NCI-H748 treated with DMSO at 0.1 percent for 48 hours (cell line): ENCODE results near the gene SPEN.
"Not testable (repeated sequence)": the region's sequence is repeated elsewhere in the genome, so short reads cannot be mapped to it uniquely, and the experiment has no call there.

ENCODE experiments used
- DNase-seq: peaks from one replicate; lab custom pipeline; 2025; lab: John Stamatoyannopoulos, UW

Gene SPEN, protein sequence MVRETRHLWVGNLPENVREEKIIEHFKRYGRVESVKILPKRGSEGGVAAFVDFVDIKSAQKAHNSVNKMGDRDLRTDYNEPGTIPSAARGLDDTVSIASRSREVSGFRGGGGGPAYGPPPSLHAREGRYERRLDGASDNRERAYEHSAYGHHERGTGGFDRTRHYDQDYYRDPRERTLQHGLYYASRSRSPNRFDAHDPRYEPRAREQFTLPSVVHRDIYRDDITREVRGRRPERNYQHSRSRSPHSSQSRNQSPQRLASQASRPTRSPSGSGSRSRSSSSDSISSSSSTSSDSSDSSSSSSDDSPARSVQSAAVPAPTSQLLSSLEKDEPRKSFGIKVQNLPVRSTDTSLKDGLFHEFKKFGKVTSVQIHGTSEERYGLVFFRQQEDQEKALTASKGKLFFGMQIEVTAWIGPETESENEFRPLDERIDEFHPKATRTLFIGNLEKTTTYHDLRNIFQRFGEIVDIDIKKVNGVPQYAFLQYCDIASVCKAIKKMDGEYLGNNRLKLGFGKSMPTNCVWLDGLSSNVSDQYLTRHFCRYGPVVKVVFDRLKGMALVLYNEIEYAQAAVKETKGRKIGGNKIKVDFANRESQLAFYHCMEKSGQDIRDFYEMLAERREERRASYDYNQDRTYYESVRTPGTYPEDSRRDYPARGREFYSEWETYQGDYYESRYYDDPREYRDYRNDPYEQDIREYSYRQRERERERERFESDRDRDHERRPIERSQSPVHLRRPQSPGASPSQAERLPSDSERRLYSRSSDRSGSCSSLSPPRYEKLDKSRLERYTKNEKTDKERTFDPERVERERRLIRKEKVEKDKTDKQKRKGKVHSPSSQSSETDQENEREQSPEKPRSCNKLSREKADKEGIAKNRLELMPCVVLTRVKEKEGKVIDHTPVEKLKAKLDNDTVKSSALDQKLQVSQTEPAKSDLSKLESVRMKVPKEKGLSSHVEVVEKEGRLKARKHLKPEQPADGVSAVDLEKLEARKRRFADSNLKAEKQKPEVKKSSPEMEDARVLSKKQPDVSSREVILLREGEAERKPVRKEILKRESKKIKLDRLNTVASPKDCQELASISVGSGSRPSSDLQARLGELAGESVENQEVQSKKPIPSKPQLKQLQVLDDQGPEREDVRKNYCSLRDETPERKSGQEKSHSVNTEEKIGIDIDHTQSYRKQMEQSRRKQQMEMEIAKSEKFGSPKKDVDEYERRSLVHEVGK (N-terminal part only)

DNA sequence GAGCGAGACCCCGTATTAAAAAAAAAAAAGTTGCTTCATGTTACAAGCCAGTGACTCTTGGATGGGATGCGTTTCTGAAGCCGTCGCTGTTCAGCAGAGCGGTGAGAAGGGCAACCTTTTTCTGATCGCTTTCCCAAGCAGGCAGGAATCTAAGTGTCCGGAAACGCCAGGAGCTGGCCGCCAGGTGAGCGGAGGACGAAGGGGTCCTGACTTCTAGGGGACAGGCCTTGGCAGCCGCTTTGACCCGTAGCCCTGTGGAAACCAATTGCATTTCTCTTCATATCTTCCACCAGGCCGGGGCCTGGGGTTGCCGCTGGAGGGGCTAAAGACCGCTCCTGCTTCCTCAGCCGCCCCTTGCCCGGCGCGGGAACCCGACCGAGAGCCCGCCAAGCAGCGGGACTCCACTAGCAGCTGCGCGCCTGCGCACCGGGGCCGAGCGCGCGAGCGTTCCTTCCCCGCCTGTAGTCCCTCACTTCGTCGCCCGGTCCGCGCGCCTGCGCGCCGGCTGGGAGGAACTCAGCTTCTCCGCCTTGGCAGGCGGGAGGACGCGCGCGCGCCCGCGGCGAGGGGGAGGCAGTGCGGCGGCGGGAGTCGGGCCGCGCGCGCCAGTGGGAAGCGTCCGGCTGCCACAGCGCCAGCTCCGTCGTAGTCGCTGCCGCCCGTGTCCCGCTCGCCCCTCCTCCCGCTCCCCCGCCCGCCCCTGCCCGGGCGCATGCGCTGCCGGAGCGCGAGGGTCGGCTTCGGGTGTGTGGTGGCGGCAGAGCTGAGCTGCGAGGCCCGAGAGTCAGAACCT, at the start of gene SPEN:
SPEN (plus strand) TSS at position 608 of the 793 bp plus-strand sequence. CDS start 361 bp downstream, outside the sequence.
- peak; percentile 79 for DNase-seq

DNA sequence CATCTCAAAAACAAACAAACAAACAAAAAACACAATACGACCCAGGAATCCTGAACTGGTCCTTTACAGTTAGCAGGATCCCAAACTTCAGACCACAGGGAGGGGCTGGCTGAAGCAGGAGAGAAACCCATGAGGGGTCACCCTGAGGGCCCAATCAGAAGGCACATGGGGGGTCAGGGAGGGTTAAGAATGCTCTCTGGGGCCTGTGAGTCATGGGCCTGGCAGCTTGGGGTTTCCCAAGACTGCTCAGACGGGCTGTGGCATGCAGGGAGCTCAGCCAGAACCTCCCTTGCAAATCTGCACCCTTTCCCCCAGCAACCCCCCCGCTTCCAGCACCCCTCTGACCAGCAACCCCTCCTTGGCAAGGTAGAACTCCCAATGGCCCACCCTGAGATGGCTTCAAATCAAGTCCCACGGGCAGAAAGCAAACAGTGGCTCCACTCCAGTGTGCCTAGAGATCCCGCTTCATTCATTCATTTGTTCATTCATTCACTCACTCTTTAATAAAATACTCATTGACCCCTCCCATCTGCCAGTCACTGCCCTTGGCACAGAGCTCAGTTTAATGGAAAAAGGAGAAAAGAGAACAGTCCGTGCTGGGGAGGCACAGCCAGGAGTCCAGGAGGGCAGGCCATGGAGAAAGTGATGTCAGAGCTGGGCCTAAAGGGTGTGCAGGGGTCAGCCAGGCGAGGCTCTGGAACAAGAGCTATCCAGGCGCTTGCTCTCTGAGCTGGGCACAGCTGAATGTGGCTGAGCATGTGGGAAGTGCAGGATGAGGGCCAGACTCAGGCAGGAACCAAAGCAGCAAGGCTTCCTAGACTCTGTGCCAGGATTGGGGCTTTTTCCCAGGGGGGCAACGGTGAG, 48.3 kb upstream of the SPEN start:
- DNase-seq, result no peak

DNA sequence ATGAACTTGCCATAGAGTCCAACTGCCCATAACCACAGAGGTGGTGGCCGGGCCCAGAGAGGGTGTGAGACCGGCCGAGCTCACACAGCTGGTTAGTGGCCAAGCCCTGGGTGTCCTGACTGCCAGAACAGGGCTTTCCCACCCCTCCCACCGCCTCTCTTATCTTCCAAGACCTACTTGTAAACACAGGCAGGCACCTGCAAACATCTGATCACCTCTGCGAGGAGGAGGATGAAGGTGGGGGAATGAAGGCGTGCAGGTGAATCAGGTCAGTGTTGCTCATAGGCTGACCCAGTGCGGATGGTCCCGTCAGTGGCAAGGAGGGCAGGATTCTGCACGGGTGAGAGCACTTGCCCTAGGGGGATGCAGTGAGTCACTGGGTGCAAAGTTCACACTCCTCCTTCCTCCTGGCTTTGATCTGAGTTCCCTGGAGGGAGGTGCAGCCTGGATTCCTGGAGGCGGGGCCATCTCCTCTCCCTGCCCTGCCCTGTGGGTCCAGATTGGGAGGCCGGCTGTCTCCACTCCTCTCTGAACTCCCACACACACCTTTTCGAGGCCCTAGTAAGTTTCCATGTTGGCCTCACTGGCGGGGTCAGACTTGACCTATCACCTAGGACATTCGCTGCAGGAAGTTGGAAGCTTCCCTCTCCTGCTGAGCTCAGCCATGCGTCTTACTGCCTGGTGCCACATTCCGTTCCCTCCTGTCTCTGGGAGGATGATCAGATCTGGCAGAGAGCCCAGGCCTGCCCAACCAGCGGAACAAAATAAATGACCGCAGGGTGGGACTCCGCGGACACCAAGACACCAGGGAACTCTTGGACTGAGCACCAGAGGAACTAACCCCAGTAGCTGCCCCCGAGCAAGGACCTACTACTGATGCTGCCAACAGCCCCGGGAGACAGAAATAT, 47.3 kb upstream of the SPEN start:
- peak; percentile 30 for DNase-seq

DNA sequence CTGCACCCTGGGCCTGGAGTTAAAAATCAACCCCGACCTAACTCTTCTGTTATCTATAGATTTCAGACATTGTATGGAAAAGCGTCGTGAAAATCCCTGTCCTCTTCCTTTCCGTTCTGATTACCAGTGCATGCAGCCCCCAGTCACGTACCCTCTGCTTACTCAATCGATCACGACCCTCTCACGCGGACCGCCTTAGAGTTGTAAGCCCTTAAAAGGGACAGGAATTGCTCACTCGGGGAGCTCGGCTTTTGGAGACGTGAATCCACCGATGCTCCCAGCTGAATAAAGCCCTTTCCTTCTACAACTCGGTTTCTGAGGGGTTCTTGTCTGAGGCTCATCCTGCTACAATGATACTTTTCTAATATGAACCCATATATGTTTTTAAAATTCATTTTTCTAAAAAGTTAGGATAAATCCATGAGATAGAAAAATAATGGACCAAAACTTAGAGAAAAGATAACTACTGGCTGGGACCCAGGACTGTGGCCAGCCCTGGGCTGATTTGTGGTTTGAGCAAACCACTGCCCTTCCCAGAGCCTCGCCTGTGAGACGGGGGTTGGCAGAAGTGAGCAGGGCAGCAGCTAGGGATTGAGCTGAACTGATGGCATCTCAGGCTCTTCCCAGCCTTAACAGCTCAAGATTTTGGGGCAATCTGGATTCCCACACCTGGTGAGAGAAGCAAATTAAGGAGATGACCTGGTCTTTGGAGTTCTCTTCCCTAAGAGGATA, 45.1 kb upstream of the SPEN start:
- no peak for DNase-seq

DNA sequence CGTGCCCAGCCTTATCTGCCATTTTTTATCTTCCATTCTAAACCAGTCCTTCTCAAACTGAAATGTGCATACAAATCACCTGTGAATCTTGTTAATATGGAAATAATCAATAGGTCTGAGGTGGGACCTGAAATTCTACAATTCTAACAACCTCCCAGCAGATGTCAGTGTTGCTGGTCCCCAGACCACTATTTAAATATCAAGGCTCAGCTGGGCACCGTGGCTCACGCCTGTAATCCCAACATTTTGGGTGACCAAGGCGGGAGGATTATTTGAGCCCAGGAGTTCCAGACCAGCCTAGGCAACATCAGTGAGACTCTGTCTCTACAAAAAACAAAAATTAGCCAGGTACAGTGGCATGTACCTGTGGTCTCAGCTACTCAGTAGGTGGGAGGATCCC, 44.1 kb upstream of the SPEN start:
- DNase-seq, result no peak

DNA sequence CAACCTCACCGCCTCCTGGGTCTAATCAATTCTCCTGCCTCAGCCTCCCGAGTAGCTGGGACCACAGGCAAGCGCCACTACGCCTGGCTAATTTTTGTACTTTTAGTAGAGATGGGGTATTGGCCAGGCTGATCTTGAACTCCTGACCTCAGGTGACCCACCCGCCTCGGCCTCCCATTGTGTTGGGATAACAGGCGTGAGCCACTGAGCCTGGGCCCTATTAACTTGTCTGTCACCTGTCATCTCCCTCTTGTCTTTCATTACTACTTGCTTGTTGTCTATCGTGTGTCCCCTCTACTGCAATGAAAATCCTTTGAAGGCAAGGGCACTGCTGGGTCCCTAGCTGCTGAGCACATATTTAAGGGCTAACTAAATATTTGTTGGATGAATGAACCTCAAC, 43.4 kb upstream of the SPEN start:
- DNase-seq, result no peak

DNA sequence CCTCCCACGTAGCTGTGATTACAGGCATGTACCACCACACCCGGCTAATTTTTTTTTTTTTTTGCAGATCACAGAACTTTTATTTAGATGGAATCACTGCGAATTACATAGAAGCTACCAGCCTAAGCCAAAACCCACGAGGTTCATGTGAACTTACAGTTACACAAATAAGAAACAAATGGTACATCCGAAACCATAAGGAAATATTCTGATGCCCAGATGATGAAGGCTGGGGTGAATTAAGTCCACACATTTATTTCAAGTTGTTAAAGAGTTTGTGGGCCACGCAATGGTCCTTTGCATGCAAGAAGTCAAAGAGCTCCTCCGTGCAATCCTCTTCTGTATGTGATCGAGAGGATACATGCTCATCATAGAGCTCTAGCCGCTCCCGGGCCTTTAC, 40.4 kb upstream of the SPEN start:
- no peak for DNase-seq

DNA sequence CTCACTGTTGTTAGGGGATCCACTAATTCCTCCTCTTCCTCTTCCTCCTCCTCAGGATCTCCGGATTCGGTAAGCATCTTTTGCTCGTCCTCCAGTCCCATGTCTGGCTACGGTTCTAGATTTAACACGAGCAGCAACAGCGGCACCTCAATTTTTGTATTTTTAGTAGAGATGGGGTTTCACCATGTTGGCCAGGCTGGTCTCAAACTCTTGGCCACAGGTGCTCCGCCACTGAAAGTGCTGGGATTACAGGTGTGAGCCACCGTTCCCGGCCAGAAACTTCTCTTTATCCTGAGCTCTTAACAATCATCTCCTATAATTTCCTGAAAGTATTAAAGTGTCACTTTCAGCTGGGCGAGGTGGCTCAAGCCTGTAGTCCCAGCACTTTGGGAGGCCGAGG, 40.0 kb upstream of the SPEN start, which contains the start of gene UQCRHL:
UQCRHL (minus strand) TSS at position 101 of the 400 bp plus-strand sequence; CDS start at position 101, 0 bp downstream.
- not testable (repeated sequence) for DNase-seq

DNA sequence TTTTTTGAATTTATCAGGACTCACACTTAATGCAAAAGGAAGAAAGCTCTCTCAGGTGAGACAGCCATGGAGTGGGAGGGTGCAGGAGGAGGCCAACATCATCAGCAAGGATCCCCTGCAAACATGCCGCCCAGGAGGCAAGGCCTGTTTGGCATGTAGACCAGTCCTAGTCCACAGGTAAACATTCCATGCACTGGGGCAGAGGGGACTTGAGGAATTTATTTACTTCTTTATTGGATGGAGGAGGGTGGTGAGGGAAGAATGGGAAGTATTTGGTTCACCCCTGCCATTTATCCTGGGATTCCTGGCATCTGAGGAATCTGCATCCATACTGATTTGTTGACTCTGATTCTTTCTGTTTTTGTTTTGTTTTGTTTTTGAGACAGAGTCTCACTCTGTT, 38.6 kb upstream of the SPEN start:
- DNase-seq, result no peak

DNA sequence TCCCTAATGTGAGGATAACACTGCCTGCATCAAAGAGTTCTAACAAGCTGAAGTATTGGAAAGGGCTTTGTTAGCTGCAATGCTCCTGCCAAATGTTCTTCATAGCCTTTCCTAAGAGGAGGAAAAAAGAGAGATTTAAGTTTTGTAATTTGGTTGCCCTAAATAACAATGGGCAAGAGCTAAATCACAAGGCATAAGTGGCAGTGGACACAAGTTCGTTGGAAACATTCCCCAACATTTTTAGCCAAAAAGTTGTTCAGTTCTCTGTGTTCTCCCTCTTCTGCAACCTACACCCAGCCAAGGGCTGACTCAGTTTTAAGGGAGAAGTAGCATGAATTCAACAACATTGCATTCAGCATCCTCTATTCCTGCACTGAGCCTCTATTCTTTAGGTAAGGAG, 37.4 kb upstream of the SPEN start:
- DNase-seq, result no peak

DNA sequence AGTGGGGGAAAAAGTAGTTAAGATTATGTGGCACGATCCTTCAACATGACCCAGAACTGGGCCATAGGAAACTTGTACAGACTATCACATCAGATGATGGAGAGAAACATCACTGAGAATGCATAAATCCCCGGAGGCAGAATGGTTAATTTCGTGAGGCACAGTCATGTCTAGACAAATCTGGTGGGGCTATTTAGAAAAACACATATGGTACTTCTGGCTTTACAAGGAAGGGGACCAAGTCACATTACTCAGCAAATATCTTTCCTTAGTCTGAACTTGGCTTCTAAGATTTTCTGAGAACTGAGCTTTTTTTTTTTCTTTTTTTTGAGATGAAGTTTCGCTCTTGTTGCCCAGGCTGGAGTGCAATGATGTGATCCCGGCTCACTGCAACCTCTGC, 30.8 kb upstream of the SPEN start:
- DNase-seq, result no peak

DNA sequence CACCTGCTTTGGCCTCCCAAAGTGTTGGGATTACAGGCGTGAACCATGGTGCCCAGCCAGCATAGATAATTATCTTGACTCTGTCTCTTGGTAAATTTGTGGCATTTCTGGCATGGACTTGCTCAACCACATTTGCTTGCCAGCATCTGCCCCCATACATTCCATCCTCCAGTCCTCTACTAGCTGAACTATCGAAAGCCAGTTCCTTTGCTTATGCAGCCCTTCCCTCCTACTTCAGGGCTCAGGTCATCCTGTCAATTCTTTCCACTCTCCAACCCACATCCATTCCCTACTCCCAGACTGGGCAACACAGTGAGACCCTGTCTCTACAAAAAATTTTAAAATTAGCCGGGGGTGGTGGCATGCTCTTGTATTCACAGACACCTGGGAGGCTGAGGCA, 27.0 kb upstream of the SPEN start:
- DNase-seq, result no peak

DNA sequence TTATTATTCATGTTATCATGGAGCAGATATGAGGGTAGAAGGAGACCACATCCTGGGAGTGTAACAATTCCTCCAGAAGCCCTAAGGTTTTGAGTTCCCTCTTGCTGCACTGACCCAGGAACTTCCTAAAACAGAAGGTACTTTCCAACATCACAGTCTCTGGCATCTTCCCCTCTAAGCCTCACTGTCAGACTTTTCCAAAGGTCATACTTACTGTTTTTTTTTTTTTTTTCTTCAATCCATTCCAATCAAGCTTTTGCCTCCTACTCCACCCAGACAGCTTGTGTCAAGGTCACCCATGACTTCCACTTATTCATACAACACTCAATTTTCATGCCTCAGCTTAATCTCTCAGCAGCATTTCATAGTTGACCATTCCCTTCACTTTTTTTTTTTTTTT, 21.7 kb upstream of the SPEN start:
- no peak for DNase-seq

DNA sequence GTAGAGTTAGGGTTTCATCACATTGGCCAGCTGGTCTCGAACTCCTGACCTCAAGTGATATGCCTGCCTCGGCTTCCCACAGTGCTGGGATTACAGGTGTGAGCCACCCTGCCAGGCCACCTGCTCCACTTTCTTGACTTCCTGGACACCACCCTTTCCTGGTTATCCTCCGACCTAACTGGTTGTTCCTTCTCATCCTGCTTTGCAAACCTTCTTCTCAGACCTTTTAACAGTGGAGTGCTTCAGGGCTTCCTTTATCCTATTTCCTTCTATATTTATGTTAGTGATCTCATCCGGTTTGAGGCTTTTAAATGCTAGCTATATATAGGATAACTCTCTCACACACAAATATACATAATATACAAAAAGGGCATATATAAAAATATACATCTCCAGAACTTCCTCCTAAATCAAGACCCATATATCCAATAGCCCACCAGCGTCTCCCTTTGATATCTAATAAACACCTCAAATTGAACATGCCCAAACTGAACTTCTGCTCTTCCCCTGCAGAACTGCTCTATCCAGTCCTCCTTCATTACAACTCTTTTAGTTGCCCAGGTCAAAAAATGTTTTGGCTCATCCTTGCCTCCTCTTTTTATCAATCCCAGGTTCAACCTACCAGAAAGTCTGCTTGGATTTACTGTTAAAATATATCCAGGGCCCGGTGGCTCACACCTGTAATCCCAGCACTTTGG, 20.5 kb upstream of the SPEN start:
- DNase-seq, result no peak

DNA sequence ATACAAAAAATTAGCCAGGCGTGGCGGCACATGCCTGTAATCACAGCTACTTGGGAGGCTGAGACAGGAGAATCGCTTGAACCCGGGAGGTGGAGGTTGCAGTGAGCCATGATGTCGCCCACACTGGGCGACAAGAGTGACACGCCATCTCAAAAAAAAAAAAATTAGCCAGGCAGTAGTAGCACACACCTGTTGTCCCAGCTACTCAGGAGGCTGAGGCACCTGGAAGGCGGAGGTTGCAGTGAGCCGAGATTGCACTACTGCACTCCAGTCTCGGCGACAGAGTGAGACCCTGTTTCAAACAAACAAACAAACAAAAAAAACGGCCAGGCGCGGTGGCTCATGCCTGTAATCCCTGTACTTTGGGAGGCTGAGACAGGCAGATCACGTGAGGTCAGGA, 19.9 kb upstream of the SPEN start:
- DNase-seq, result not testable (repeated sequence)

DNA sequence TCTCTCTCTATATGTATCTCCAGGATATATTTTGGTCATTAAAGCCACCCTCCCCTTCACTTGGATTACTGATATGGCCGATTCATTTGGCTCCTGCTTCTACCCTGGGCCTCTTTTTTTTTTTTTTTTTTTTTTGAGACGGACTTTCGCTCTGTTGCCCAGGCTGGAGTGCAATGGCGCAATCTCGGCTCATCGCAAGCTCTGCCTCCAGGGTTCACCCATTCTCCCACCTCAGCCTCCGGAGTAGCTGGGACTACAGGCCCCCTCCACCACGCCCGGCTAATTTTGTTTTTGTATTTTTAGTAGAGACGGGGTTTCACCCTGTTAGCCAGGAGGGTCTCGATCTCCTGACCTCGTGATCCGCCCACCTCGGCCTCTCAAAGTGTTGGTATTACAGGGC, 18.6 kb upstream of the SPEN start:
- not testable (repeated sequence) for DNase-seq

DNA sequence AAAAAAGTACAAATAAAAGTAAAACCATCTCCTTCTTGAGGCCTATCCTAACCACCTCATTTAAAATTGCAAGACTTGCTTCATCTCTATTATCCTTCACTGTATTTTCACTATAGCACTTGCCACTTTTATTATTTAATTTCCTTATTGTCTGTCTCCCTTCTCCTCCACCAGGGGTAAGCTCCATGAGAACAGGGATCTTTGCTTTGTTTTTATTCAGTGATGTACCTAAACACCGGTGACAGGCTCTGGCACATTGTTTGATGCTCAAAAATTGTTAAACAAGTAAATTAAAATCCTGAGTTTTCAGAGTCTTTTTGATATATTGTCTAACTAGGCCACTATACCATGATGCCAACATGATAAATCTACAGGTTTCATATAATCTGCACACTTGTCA, 17.2 kb upstream of the SPEN start:
- DNase-seq, result no peak

DNA sequence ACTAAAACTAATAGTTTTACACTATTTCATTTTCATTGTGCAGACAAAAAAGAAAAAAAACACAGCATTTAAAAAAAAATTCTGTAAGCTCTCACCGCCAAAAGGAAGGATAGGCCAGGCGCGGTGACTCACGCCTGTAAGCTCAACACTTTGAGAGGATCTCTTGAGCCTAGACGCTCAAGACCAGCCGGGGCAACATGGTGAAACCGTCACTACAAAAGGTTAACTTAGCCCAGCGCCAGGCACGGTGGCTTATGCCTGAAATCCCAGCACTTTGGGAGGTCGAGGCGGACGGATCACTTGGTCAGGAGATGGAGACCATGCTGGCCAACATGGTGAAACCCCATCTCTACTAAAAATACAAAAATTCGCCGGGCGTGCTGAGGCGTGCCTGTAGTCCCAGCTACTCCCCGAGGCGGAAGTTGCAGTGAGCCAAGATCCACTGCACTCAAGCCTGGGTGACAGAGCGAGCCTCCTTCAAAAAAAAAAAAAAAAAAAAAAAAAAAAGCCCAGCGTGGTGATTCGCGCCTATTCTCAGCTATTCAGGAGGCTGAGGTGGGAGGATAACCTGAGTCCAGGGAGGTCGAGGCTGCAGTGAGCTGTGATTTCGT, 14.3 kb upstream of the SPEN start:
- DNase-seq, result peak; percentile 12
